Muscle of leg (tissue), 11 donors: ENCODE results near the gene OR8D4. TPM values are rescaled to one million over a fixed set of nuclear protein-coding genes. Genes with fewer than 3 reads are reported as not detected.

ENCODE experiments used
- DNase-seq: peaks from one replicate; pipeline ENCODE4 v3.0.0; 2013
- H3K27ac ChIP-seq: one replicate; pipeline ENCODE4 v1.5.1; 2013; ENCODE audit warnings: mild to moderate bottlenecking, low read length, control low read depth
- H3K27me3 ChIP-seq: one replicate; pipeline ENCODE4 v1.6.1; 2013; ENCODE audit warnings: low read length; ENCODE audit not compliant: control insufficient read depth, insufficient read depth
- H3K36me3 ChIP-seq: one replicate; pipeline ENCODE4 v1.6.1; 2013; ENCODE audit warnings: low read length; ENCODE audit not compliant: control insufficient read depth, insufficient read depth
- H3K4me1 ChIP-seq: one replicate; pipeline ENCODE4 v1.6.1; 2013; ENCODE audit warnings: low read length; ENCODE audit not compliant: control insufficient read depth, insufficient read depth
- H3K4me3 ChIP-seq: one replicate; pipeline ENCODE4 v1.5.1; 2013; ENCODE audit warnings: low read length, control low read depth
- H3K9me3 ChIP-seq: replicated peaks from 2 replicates; pipeline ENCODE4 v1.6.1; 2013; ENCODE audit warnings: low read depth, low read length; ENCODE audit not compliant: control insufficient read depth
- WGBS: methylation state at CpG from one replicate; pipeline ENCODE4 v1.1.5; 2013; ENCODE audit warnings: missing lambda C conversion rate; ENCODE audit not compliant: insufficient coverage; 5-methylcytosine and 5-hydroxymethylcytosine counted together
- polyA plus RNA-seq, 8 donors: library from polyadenylated mRNA; unstranded; fragments of 120-200 nt; gene quantifications; one replicate each; pipeline versions ENCODE4 v1.2.1 to v1.2.3, GENCODE V29; 2013; ENCODE audit warnings: inconsistent platforms in 1 of 8, low replicate concordance in 1 of 8; ENCODE audit not compliant: insufficient read length in 8 of 8, insufficient read depth in 1 of 8
- total RNA-seq: library from RNA; stranded (reverse); fragments of 120-200 nt; gene quantifications from one replicate; pipeline ENCODE4 v1.2.4, GENCODE V29; 2013

OR8D4 gene
- total and polyA plus RNA-seq, 9 donors = 0.04 to 0.09 (median 0.07) TPM; not detected in 3

- H3K4me1 ChIP-seq = no peaks in the 10 kb centered on the region
- H3K36me3 ChIP-seq = no peaks in the 10 kb centered on the region
- no peaks in the 10 kb centered on the region for H3K9me3 ChIP-seq
- no peak overlapping the region for H3K4me3 ChIP-seq
- DNase-seq = no peak
- no peaks in the 10 kb centered on the region for H3K27me3 ChIP-seq
- H3K27ac ChIP-seq = no peak overlapping the region
- 29% methylated on average over 1 of the region's 3 CpGs for WGBS
Measured at GRCh38 chr11:123899792-123900191, 2.2 kb upstream of the OR8D4 start.

DNA sequence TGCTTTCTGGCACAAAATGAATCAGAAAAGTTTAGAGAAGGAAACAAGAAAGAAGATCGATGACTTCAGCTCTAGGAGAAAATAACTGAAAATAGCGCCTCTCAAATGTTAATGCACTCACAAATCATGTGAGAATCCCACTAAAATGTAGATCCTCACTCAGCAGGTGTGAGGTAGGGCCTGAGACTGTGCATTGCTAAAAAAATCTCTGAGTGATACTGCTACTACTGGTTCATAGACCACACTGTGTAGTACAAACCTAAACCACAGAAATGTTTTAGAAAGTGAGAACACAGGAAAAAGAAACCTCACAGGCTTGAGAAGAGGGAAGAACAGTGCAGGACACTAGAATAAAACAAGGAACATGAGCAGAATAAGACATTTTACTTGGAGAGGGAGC lies 2.0 kb downstream of the OR8D4 start:
- H3K4me1 ChIP-seq = no peaks in the 10 kb centered on the region

GRCh38 chr11:123904932-123905331 lies 3.0 kb downstream of the OR8D4 start:
- Histone ChIP-seq H3K27ac (no peak overlapping the region), H3K27me3 (no peaks in the 10 kb centered on the region), H3K4me3 (no peak overlapping the region), H3K36me3 (no peaks in the 10 kb centered on the region), H3K4me1 (no peaks in the 10 kb centered on the region), H3K9me3 (no peaks in the 10 kb centered on the region)
- 67% methylated on average over 1 of the region's 3 CpGs for WGBS
- DNase-seq = no peak

More for the DNA sequence above, 2.0 kb downstream of the OR8D4 start:
- H3K27me3 ChIP-seq = no peaks in the 10 kb centered on the region
- no peak for DNase-seq
- H3K27ac ChIP-seq = no peak overlapping the region
- H3K4me3 ChIP-seq = no peak overlapping the region
- H3K9me3 ChIP-seq = no peaks in the 10 kb centered on the region
- no CpG with 5 or more reads among the region's 2 CpGs for WGBS
- H3K36me3 ChIP-seq = no peaks in the 10 kb centered on the region

DNA sequence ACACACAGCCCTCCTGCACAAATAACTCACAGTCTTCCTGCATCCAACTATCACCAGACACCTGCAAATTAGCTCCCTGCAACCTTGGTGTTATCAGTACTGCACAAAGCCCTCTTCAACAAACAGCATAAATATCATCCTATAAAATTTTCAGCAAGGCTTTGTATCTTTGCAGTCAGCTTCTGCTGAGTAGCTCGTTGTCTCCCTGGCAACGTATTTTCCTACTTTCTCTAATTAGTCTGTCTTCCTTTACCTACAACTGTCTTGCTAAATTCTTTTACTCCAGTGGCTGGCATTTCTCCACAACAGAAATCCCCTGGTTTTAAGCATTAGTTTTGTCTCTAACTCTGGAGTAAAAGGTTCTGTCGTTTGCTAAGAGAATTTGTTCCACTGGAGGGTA lies 3.9 kb downstream of the OR8D4 start:
- Histone ChIP-seq H3K4me1 (no peaks in the 10 kb centered on the region), H3K27me3 (no peaks in the 10 kb centered on the region), H3K9me3 (no peaks in the 10 kb centered on the region), H3K4me3 (no peak overlapping the region), H3K27ac (no peak overlapping the region), H3K36me3 (no peaks in the 10 kb centered on the region)
- DNase-seq = no peak
- WGBS = 50% methylated on average over 2 of the region's 3 CpGs

GRCh38 chr11:123920943-123921342 lies 19.0 kb downstream of the OR8D4 start:
- WGBS = no CpG with 5 or more reads among the region's 3 CpGs
- H3K27me3 ChIP-seq = no peaks in the 10 kb centered on the region
- DNase-seq = no peak
- no peaks in the 10 kb centered on the region for H3K4me1 ChIP-seq
- H3K27ac ChIP-seq = no peak overlapping the region
- H3K36me3 ChIP-seq = no peaks in the 10 kb centered on the region
- H3K4me3 ChIP-seq = no peak overlapping the region
- no peaks in the 10 kb centered on the region for H3K9me3 ChIP-seq

GRCh38 chr11:123924027-123924426 lies 22.1 kb downstream of the OR8D4 start:
- Histone ChIP-seq H3K27ac (no peak overlapping the region), H3K36me3 (no peaks in the 10 kb centered on the region), H3K27me3 (no peaks in the 10 kb centered on the region), H3K4me3 (no peak overlapping the region), H3K9me3 (no peaks in the 10 kb centered on the region), H3K4me1 (no peaks in the 10 kb centered on the region)
- no peak for DNase-seq
- WGBS = no CpG with 5 or more reads among the region's 1 CpG

- WGBS = no CpG with 5 or more reads among the region's 1 CpG
- H3K4me1 ChIP-seq = no peaks in the 10 kb centered on the region
- no peaks in the 10 kb centered on the region for H3K36me3 ChIP-seq
- H3K4me3 ChIP-seq = no peak within 1 kb of the TSS
- H3K27ac ChIP-seq = no peak within 1 kb of the TSS
- H3K27me3 ChIP-seq = no peaks in the 10 kb centered on the region
- DNase-seq = no peak
- no peaks in the 10 kb centered on the region for H3K9me3 ChIP-seq
Measured at GRCh38 chr11:123939317-123939716, 37.4 kb downstream of the OR8D4 start, which contains the start of gene OR4D5. Gene OR4D5, plus strand, starts transcription at chr11:123939617. Its CDS starts 0 bp downstream, at chr11:123939617.

GRCh38 chr11:123942413-123942812 lies 40.4 kb downstream of the OR8D4 start:
- WGBS = 71% methylated on average over 1 of the region's 4 CpGs

GRCh38 chr11:123943738-123944137 lies 41.8 kb downstream of the OR8D4 start, which contains the start of gene OR6T1:
Gene OR6T1, minus strand, starts transcription at chr11:123943838. Its CDS starts 0 bp downstream, at chr11:123943838.
- Histone ChIP-seq H3K36me3 (no peaks in the 10 kb centered on the region), H3K4me1 (no peaks in the 10 kb centered on the region), H3K9me3 (no peaks in the 10 kb centered on the region), H3K4me3 (no peak within 1 kb of the TSS), H3K27ac (no peak within 1 kb of the TSS), H3K27me3 (no peaks in the 10 kb centered on the region)
- no CpG with 5 or more reads among the region's 3 CpGs for whole genome bisulfite sequencing
- no peak for DNase-seq

More at GRCh38 chr11:123942413-123942812, 40.4 kb downstream of the OR8D4 start:
- Histone ChIP-seq H3K4me3 (no peak overlapping the region), H3K27me3 (no peaks in the 10 kb centered on the region), H3K4me1 (no peaks in the 10 kb centered on the region), H3K27ac (no peak overlapping the region), H3K9me3 (no peaks in the 10 kb centered on the region), H3K36me3 (no peaks in the 10 kb centered on the region)
- DNase-seq = no peak

DNA sequence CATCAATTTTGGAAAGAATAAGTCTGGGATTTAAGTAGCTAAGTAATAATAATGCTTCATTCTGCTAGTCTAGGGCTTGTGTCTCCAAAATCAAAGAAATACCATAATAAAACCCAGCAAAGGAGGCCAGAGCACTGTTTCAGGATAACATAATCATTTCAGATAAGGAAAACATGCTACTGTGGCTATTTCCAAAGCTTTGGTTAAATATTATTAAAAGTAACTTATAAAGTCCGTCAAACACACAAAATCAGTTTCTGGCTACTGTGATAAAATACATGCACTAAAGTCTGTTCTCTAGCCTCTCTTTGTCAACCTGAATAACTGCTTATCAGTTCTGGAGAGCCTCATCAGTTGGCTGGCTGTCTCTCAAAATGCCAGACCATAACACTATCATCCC lies 43.2 kb downstream of the OR8D4 start:
- no CpG with 5 or more reads among the region's 1 CpG for WGBS
- Histone ChIP-seq H3K27ac (no peak overlapping the region), H3K9me3 (no peaks in the 10 kb centered on the region), H3K4me3 (no peak overlapping the region), H3K27me3 (no peaks in the 10 kb centered on the region), H3K4me1 (no peaks in the 10 kb centered on the region), H3K36me3 (no peaks in the 10 kb centered on the region)
- DNase-seq = no peak

DNA sequence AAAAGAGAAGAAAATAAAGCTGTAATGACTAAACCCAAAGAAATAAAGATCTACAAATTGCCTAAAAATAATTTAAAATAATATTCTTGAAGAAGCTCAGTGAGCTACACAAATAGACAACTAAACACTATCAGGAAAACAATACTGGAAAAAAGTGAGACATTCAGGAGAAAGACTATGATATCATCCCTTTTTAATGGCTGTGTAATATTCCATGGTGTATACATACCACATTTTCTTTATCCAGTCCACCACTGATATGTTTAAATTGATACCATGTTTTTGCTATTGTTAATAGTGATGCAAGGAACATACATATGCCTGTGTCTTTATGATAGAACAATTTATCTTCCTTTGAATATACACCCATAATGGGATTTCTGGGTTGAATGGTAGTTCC lies 54.8 kb downstream of the OR8D4 start:
- Histone ChIP-seq H3K4me3 (no peak overlapping the region), H3K27me3 (no peaks in the 10 kb centered on the region), H3K4me1 (no peaks in the 10 kb centered on the region), H3K9me3 (peaks cover 3% of the 10 kb centered on the region), H3K27ac (no peak overlapping the region), H3K36me3 (no peaks in the 10 kb centered on the region)
- no peak for DNase-seq
